HEK293 (cell line): ENCODE data around the gene EDC3.

Source experiments
- CTCF ChIA-PET: fragments of 350-600 bp; formaldehyde crosslinking; extraction: SDS; loops from one replicate; lab custom pipeline; 2021; ENCODE audit warnings: antibody characterized with exemption; lab: Yijun Ruan, JAX
- POLR2A ChIA-PET: fragments of 300-600 bp; formaldehyde crosslinking; extraction: SDS; loops from one replicate; lab custom pipeline; 2020; ENCODE audit warnings: antibody characterized with exemption, inconsistent platforms; lab: Yijun Ruan, JAX
- H3K27ac ChIP-seq: fragments of 200-500 bp; sonication (Bioruptor generic); 2 replicates; pipeline ENCODE4 v1.5.1; 2014; ENCODE audit warnings: low read depth, low read length, control low read depth, inconsistent platforms; ENCODE audit errors: extremely low read depth
- H3K36me3 ChIP-seq, 2 experiments: fragments of 200-500 bp in 1 of 2; sonication (Bioruptor generic) in 1 of 2; 1 replicate in 1 of 2; 2 replicates in 1 of 2; pipeline ENCODE4 v1.5.1; 2014 to 2017; ENCODE audit warnings: inconsistent platforms in 2 of 2, low read length in 2 of 2; ENCODE audit not compliant: control insufficient read depth in 2 of 2, insufficient read depth in 1 of 2
- H3K4me1 ChIP-seq: fragments of 200-500 bp; sonication (Bioruptor generic); 2 replicates; pipeline ENCODE4 v1.5.1; 2014; ENCODE audit warnings: mild to moderate bottlenecking, low read length, inconsistent platforms; ENCODE audit not compliant: control insufficient read depth, insufficient read depth
- H3K4me3 ChIP-seq: 2 replicates; pipeline ENCODE4 v1.5.1; 2011; ENCODE audit warnings: low read depth, mild to moderate bottlenecking, control low read depth, low read length, moderate library complexity
- H3K9me3 ChIP-seq: fragments of 200-500 bp; sonication (Bioruptor generic); 2 replicates; pipeline ENCODE4 v1.5.1; 2014; ENCODE audit warnings: low read depth, low read length, inconsistent platforms; ENCODE audit not compliant: control insufficient read depth, insufficient read depth
- EGR2 ChIP-seq: fragments of 450-650 bp; formaldehyde crosslinking; IDR thresholded peaks from 2 replicates; pipeline ENCODE4 v1.5.1; 2016; ENCODE audit warnings: low read depth, missing biosample characterization, missing genetic modification characterization
- GLIS1 ChIP-seq: fragments of 450-650 bp; formaldehyde crosslinking; IDR thresholded peaks from 2 replicates; pipeline ENCODE4 v1.5.1; 2016; ENCODE audit warnings: missing biosample characterization, missing genetic modification characterization
- KLF10 ChIP-seq: fragments of 450-650 bp; IDR thresholded peaks from 2 replicates; pipeline ENCODE4 v1.5.1; 2018; ENCODE audit warnings: missing biosample characterization, mild to moderate bottlenecking, missing genetic modification characterization
- KLF16 ChIP-seq: fragments of 450-650 bp; formaldehyde crosslinking; IDR thresholded peaks from 2 replicates; pipeline ENCODE4 v1.5.1; 2017; ENCODE audit warnings: missing biosample characterization, missing genetic modification characterization
- KLF8 ChIP-seq: fragments of 450-650 bp; formaldehyde crosslinking; IDR thresholded peaks from 2 replicates; pipeline ENCODE4 v1.5.1; 2016; ENCODE audit warnings: missing biosample characterization, missing genetic modification characterization
- MYNN ChIP-seq: fragments of 450-650 bp; formaldehyde crosslinking; IDR thresholded peaks from 2 replicates; pipeline ENCODE4 v1.5.1; 2016; ENCODE audit warnings: missing biosample characterization, missing genetic modification characterization, borderline replicate concordance
- PRDM4 ChIP-seq: fragments of 450-650 bp; formaldehyde crosslinking; IDR thresholded peaks from 2 replicates; pipeline ENCODE4 v1.5.1; 2017; ENCODE audit warnings: missing biosample characterization, missing genetic modification characterization
- REPIN1 ChIP-seq: fragments of 450-650 bp; formaldehyde crosslinking; IDR thresholded peaks from 2 replicates; pipeline ENCODE4 v1.5.1; 2017; ENCODE audit warnings: missing biosample characterization, missing genetic modification characterization, low read depth
- REST ChIP-seq: fragments of 450-650 bp; formaldehyde crosslinking; IDR thresholded peaks from 2 replicates; pipeline ENCODE4 v1.5.1; 2016; ENCODE audit warnings: missing biosample characterization, missing genetic modification characterization
- SP7 ChIP-seq: fragments of 450-650 bp; formaldehyde crosslinking; IDR thresholded peaks from 2 replicates; pipeline ENCODE4 v1.5.1; 2016; ENCODE audit warnings: missing biosample characterization, missing genetic modification characterization
- ZBTB48 ChIP-seq: fragments of 450-650 bp; formaldehyde crosslinking; IDR thresholded peaks from 2 replicates; pipeline ENCODE4 v1.5.1; 2016; ENCODE audit warnings: missing biosample characterization, missing genetic modification characterization
- ZNF138 ChIP-seq: fragments of 450-650 bp; formaldehyde crosslinking; IDR thresholded peaks from 2 replicates; pipeline ENCODE4 v1.5.1; 2016; ENCODE audit warnings: missing biosample characterization, missing genetic modification characterization, borderline replicate concordance
- ZNF184 ChIP-seq: fragments of 450-650 bp; IDR thresholded peaks from 2 replicates; pipeline ENCODE4 v1.5.1; 2018; ENCODE audit warnings: missing biosample characterization, mild to moderate bottlenecking, missing genetic modification characterization
- ZNF26 ChIP-seq: fragments of 450-650 bp; formaldehyde crosslinking; IDR thresholded peaks from 2 replicates; pipeline ENCODE4 v1.5.1; 2016; ENCODE audit warnings: missing biosample characterization, missing genetic modification characterization
- ZNF423 ChIP-seq: fragments of 450-650 bp; formaldehyde crosslinking; IDR thresholded peaks from 2 replicates; pipeline ENCODE4 v1.5.1; 2016; ENCODE audit warnings: missing biosample characterization, missing genetic modification characterization
- ZNF510 ChIP-seq: fragments of 450-650 bp; formaldehyde crosslinking; IDR thresholded peaks from 2 replicates; pipeline ENCODE4 v1.5.1; 2018; ENCODE audit warnings: mild to moderate bottlenecking, missing genetic modification characterization, missing biosample characterization; ENCODE audit not compliant: insufficient replicate concordance
- ZNF529 ChIP-seq: fragments of 450-650 bp; formaldehyde crosslinking; IDR thresholded peaks from 2 replicates; pipeline ENCODE4 v1.5.1; 2017; ENCODE audit warnings: missing genetic modification characterization, missing biosample characterization; ENCODE audit not compliant: insufficient replicate concordance
- ZNF530 ChIP-seq: fragments of 450-650 bp; formaldehyde crosslinking; IDR thresholded peaks from 2 replicates; pipeline ENCODE4 v1.5.1; 2016; ENCODE audit warnings: low read depth, missing biosample characterization, missing genetic modification characterization
- ZNF580 ChIP-seq: fragments of 450-650 bp; formaldehyde crosslinking; IDR thresholded peaks from 2 replicates; pipeline ENCODE4 v1.5.1; 2016; ENCODE audit warnings: missing biosample characterization, missing genetic modification characterization
- ZNF596 ChIP-seq: fragments of 450-650 bp; IDR thresholded peaks from 2 replicates; pipeline ENCODE4 v1.5.0; 2018; ENCODE audit warnings: missing biosample characterization, mild to moderate bottlenecking, missing genetic modification characterization, moderate library complexity
- ZNF664 ChIP-seq: fragments of 450-650 bp; formaldehyde crosslinking; IDR thresholded peaks from 2 replicates; pipeline ENCODE4 v1.5.1; 2016; ENCODE audit warnings: missing biosample characterization, missing genetic modification characterization
- ZNF704 ChIP-seq: fragments of 450-650 bp; formaldehyde crosslinking; IDR thresholded peaks from 2 replicates; pipeline ENCODE4 v1.5.1; 2016; ENCODE audit warnings: missing biosample characterization, missing genetic modification characterization
- ZNF776 ChIP-seq: fragments of 450-650 bp; formaldehyde crosslinking; IDR thresholded peaks from 2 replicates; pipeline ENCODE4 v1.5.0; 2017; ENCODE audit warnings: missing biosample characterization, missing genetic modification characterization, borderline replicate concordance
- ZNF792 ChIP-seq: fragments of 450-650 bp; formaldehyde crosslinking; IDR thresholded peaks from 2 replicates; pipeline ENCODE4 v1.5.1; 2016; ENCODE audit warnings: missing biosample characterization, missing genetic modification characterization
- ZSCAN30 ChIP-seq: fragments of 450-650 bp; IDR thresholded peaks from 2 replicates; pipeline ENCODE4 v1.5.1; 2018; ENCODE audit warnings: missing biosample characterization, mild to moderate bottlenecking, missing genetic modification characterization, moderate library complexity
- ZXDB ChIP-seq: fragments of 450-650 bp; formaldehyde crosslinking; IDR thresholded peaks from 2 replicates; pipeline ENCODE4 v1.5.1; 2016; ENCODE audit warnings: missing biosample characterization, missing genetic modification characterization

The EDC3 gene

GRCh38 chr15:74609938-74610301, 85.9 kb downstream of the EDC3 start:
- Histone ChIP-seq H3K36me3 (no peaks in the 10 kb centered on the region), H3K4me1 (no peaks in the 10 kb centered on the region), H3K9me3 (no peaks in the 10 kb centered on the region), H3K4me3 (no peak overlapping the region)
- ChIA-PET CTCF (interaction anchor here (1.5 to 2.1 kb wide), 2 partner anchors 12 to 22 kb away, joined by 6 read pairs; no protein-coding TSS in a partner anchor), POLR2A (no interaction called here)
- no peak for TF ChIP-seq ZNF704 (tag by site-specific recombination)
- TF ChIP-seq ZNF138 (tag by site-specific recombination): no peak
- no peak for TF ChIP-seq ZNF510 (tag by site-specific recombination)
- TF ChIP-seq KLF8 (tag by site-specific recombination): no peak
- TF ChIP-seq REST (tag by site-specific recombination): no peak
- no peak for TF ChIP-seq ZNF792 (tag by site-specific recombination)
- no peak for TF ChIP-seq SP7 (tag by site-specific recombination)
- no peak for TF ChIP-seq REPIN1 (tag by site-specific recombination)
- TF ChIP-seq ZSCAN30: no peak
- TF ChIP-seq ZNF580 (tag by site-specific recombination): no peak
- no peak for TF ChIP-seq ZXDB (tag by site-specific recombination)
- no peak for TF ChIP-seq PRDM4
- no peak for TF ChIP-seq ZNF26 (tag by site-specific recombination)
- no peak for TF ChIP-seq ZNF664 (tag by site-specific recombination)
- TF ChIP-seq ZNF596: no peak
- no peak for TF ChIP-seq KLF16 (tag by site-specific recombination)
- no peak for TF ChIP-seq ZNF776
- TF ChIP-seq, all 188 proteins: peak for 0
- H3K27ac ChIP-seq: no peak overlapping the region

GRCh38 chr15:74608786-74609185, 87.0 kb downstream of the EDC3 start:
- TF ChIP-seq ZNF529: no peak
- TF ChIP-seq ZNF423 (tag by site-specific recombination): no peak
- no peak for TF ChIP-seq ZNF530
- no peak for TF ChIP-seq ZNF184
- no peak for TF ChIP-seq EGR2
- no peak for TF ChIP-seq MYNN (tag by site-specific recombination)
- TF ChIP-seq GLIS1 (tag by site-specific recombination): 0 out of 2 replicates have a peak, but pooled peaks have one; percentile 35
- no peak for TF ChIP-seq ZBTB48
- TF ChIP-seq KLF10 (tag by site-specific recombination): no peak
- no peak overlapping the region for H3K4me3 ChIP-seq
- CTCF ChIA-PET: no interaction called here
- no peaks in the 10 kb centered on the region for H3K9me3 ChIP-seq
- POLR2A ChIA-PET: no interaction called here
- no peaks in the 10 kb centered on the region for H3K36me3 ChIP-seq
- no peaks in the 10 kb centered on the region for H3K4me1 ChIP-seq
- H3K27ac ChIP-seq: no peak overlapping the region
